Endothelial cell of umbilical vein (primary cell): ENCODE data around the gene TM2D1. TPM values are rescaled to one million over a fixed set of nuclear protein-coding genes. Genes with fewer than 3 reads are reported as not detected.

Source experiments
- BruUV-seq: library from RNA; stranded (reverse); fragments of 400-500 nt; replicated peaks from 2 replicates; lab custom pipeline; 2021; lab: Mats Ljungman, UMichigan
- CTCF ChIA-PET: fragments of 300-600, 350-600 bp; sonication (Branson Sonifier 250); formaldehyde crosslinking; loops from one replicate; lab custom pipeline; 2021; ENCODE audit warnings: antibody characterized with exemption, inconsistent platforms; lab: Charles Lee
- POLR2A ChIA-PET: fragments of 300-600, 350-600 bp; sonication (Branson Sonifier 250); formaldehyde crosslinking; loops from one replicate; lab custom pipeline; 2021; ENCODE audit warnings: antibody characterized with exemption, inconsistent platforms; lab: Charles Lee
- DNase-seq: peaks from one replicate; pipeline ENCODE4 v3.0.0-alpha.2; 2011; ENCODE audit warnings: low read depth, low spot score
- FAIRE-seq: peaks from 2 replicates; lab custom pipeline; 2011; peaks lifted over from hg19 to GRCh38; lab: Jason Lieb, UNC
- H2AFZ ChIP-seq: 2 replicates; pipeline ENCODE4 v1.6.0; 2012; ENCODE audit warnings: low read depth, low read length, control low read depth, inconsistent platforms
- H3K27ac ChIP-seq: 2 replicates; pipeline ENCODE4 v1.5.1; 2011; ENCODE audit warnings: low read depth, mild to moderate bottlenecking, control low read depth, low read length, moderate library complexity; ENCODE audit not compliant: insufficient read depth
- H3K27me3 ChIP-seq, 2 experiments: 2 replicates each; pipeline versions ENCODE4 v1.6.0 to v1.6.1; 2011; ENCODE audit warnings: low read length in 2 of 2, mixed read lengths in 1 of 2; ENCODE audit not compliant: control insufficient read depth in 2 of 2, insufficient read depth in 2 of 2
- H3K36me3 ChIP-seq, 2 experiments: 2 replicates in 1 of 2; 3 replicates in 1 of 2; pipeline ENCODE4 v1.5.1; 2011; ENCODE audit warnings: low read length in 2 of 2, mild to moderate bottlenecking in 1 of 2, moderate library complexity in 1 of 2; ENCODE audit not compliant: control insufficient read depth in 2 of 2, insufficient read depth in 2 of 2; ENCODE audit errors: extremely low read depth in 1 of 2
- H3K4me1 ChIP-seq: 3 replicates; pipeline ENCODE4 v1.5.1; 2011; ENCODE audit warnings: mild to moderate bottlenecking, low read length; ENCODE audit not compliant: control insufficient read depth, insufficient read depth; ENCODE audit errors: extremely low read depth
- H3K4me2 ChIP-seq: 2 replicates; pipeline ENCODE4 v1.6.1; 2011; ENCODE audit warnings: low read length, control low read depth, mixed read lengths; ENCODE audit not compliant: insufficient read depth
- H3K4me3 ChIP-seq, 3 experiments: fragments of 200-600 bp in 1 of 3; sonication (generic), shearing (Covaris generic) in 1 of 3; replicated peaks in 1 of 3; 2 replicates each; pipeline ENCODE4 v1.5.1; 2011 to 2016; ENCODE audit warnings: control low read depth in 3 of 3, low read length in 3 of 3, mild to moderate bottlenecking in 2 of 3, inconsistent platforms in 1 of 3, low read depth in 1 of 3, moderate library complexity in 1 of 3; ENCODE audit not compliant: insufficient read depth in 1 of 3
- H3K79me2 ChIP-seq: 2 replicates; pipeline ENCODE4 v1.6.0; 2012; ENCODE audit warnings: low read length, inconsistent platforms; ENCODE audit not compliant: control insufficient read depth, insufficient read depth
- H3K9ac ChIP-seq: replicated peaks from 2 replicates; pipeline ENCODE3; 2011; ENCODE audit warnings: low read length, control low read depth; ENCODE audit not compliant: insufficient read depth; ENCODE audit errors: extremely low read depth
- H3K9me1 ChIP-seq: replicated peaks from 3 replicates; pipeline ENCODE4 v1.6.0; 2011; ENCODE audit warnings: mild to moderate bottlenecking, low read length; ENCODE audit not compliant: control insufficient read depth, insufficient read depth; ENCODE audit errors: extremely low read depth
- H3K9me3 ChIP-seq: replicated peaks from 2 replicates; pipeline ENCODE4 v1.5.1; 2012; ENCODE audit warnings: low read length, inconsistent platforms; ENCODE audit not compliant: control insufficient read depth, insufficient read depth
- H4K20me1 ChIP-seq: replicated peaks from 2 replicates; pipeline ENCODE3; 2011; ENCODE audit warnings: mild to moderate bottlenecking, low read length; ENCODE audit not compliant: control insufficient read depth, insufficient read depth; ENCODE audit errors: extremely low read depth
- EZH2 ChIP-seq: IDR thresholded peaks from 2 replicates; pipeline ENCODE4 v1.6.1; 2012; ENCODE audit warnings: borderline replicate concordance, low read depth, mild to moderate bottlenecking, moderate library complexity, low read length, inconsistent platforms; ENCODE audit not compliant: severe bottlenecking
- FOS ChIP-seq: IDR thresholded peaks from 2 replicates; pipeline ENCODE4 v1.6.1; 2011; ENCODE audit warnings: mild to moderate bottlenecking, low read length, moderate library complexity, borderline replicate concordance; ENCODE audit not compliant: insufficient read depth
- GATA2 ChIP-seq: IDR thresholded peaks from 2 replicates; pipeline ENCODE4 v1.7.0; 2011; ENCODE audit warnings: low read depth, mild to moderate bottlenecking, moderate library complexity, mixed read lengths, low read length; ENCODE audit not compliant: insufficient read length, insufficient read depth
- JUN ChIP-seq: IDR thresholded peaks from 2 replicates; pipeline ENCODE4 v1.6.1; 2011; ENCODE audit warnings: borderline replicate concordance, low read depth; ENCODE audit not compliant: insufficient read length, insufficient read depth
- MYC ChIP-seq: IDR thresholded peaks from one replicate; pipeline ENCODE4 v1.6.1; 2011; ENCODE audit warnings: mild to moderate bottlenecking, low read depth, low read length
- POLR2A ChIP-seq: IDR thresholded peaks from 2 replicates; pipeline ENCODE4 v1.6.1; 2012; ENCODE audit warnings: low read depth, mild to moderate bottlenecking, control low read depth, low read length
- POLR2AphosphoS5 ChIP-seq: IDR thresholded peaks from 2 replicates; pipeline ENCODE4 v1.6.1; 2012; ENCODE audit warnings: low read depth, mild to moderate bottlenecking, control low read depth, low read length, moderate library complexity; ENCODE audit not compliant: insufficient read depth
- dilution Hi-C: fragments of 300-500 bp; cut with MboI; formaldehyde crosslinking; loops from one replicate; pipeline ENCODE4 v1.15.0; 2019; ENCODE audit warnings: low sequenced_read_pairs; ENCODE audit not compliant: extremely low pct_ligation_motif_present
- intact Hi-C: fragments of 100-400 bp; cut with micrococcal nuclease; formaldehyde crosslinking; loops from one replicate; pipeline ENCODE4 v1.10.0; 2022
- polyA plus RNA-seq, 4 experiments: library from polyadenylated mRNA; depleted of rRNA in 3 of 4; stranded (reverse) in 3 of 4; unstranded in 1 of 4; fragments of >200 nt; gene quantifications; 2 replicates each; pipeline versions ENCODE4 v1.2.1 to v1.2.3, GENCODE V29; 2011 to 2012; ENCODE audit warnings: missing spikeins in 1 of 4
- total RNA-seq: library from RNA; stranded (reverse); gene quantifications from 2 replicates; pipeline ENCODE4 v1.2.3, GENCODE V29; 2021
- TF ChIP-seq, protein P1 (sequence below): IDR thresholded peaks from 2 replicates; pipeline ENCODE4 v1.6.1; 2011; ENCODE audit not compliant: insufficient read depth, insufficient read length
- TF ChIP-seq, protein P2 (sequence below), 2 donors: IDR thresholded peaks; 1 replicate in 1 of 2; 2 replicates in 1 of 2; pipeline ENCODE4 v1.5.1; 2011; ENCODE audit warnings: low read length in 2 of 2, mild to moderate bottlenecking in 2 of 2, moderate library complexity in 2 of 2, control low read depth in 1 of 2, inconsistent platforms in 1 of 2, low read depth in 1 of 2; ENCODE audit not compliant: insufficient read depth in 1 of 2; ENCODE audit errors: extremely low read depth in 1 of 2

Gene TM2D1
- total and polyA plus RNA-seq, 2 donors (not counting 3 experiments of a cell fraction or from before 2014, with no cell fraction given), result 37.5 to 50.0 TPM

DNA sequence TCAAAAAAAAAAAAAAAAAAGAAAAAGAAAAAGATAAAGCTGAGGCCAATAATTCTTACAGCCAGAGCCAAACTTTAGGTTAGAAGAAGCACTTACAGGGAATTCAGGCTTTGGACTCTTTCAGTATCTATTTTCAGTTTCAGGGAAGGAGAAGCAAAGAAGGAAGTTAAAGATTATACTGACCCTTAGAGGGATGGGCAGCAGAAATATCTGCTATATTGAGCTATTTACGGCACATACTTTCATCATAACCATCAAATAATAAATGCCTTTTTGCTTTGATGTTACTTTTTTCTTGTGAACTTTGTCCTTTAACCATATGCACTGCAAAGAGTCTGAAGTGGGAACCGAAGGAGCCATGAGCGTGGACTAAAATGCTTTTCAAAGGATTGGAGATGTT is 42.0 kb downstream of the TM2D1 start:
- H3K4me2 ChIP-seq, result no peak overlapping the region
- no peak overlapping the region for H3K27ac ChIP-seq
- TF ChIP-seq, protein P1, sequence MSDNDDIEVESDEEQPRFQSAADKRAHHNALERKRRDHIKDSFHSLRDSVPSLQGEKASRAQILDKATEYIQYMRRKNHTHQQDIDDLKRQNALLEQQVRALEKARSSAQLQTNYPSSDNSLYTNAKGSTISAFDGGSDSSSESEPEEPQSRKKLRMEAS, result no peak
- TF ChIP-seq POLR2AphosphoS5 (no peak), MYC (no peak), EZH2 (no peak), GATA2 (no peak), FOS (no peak), POLR2A (no peak), JUN (no peak)
- TF ChIP-seq, protein P2, sequence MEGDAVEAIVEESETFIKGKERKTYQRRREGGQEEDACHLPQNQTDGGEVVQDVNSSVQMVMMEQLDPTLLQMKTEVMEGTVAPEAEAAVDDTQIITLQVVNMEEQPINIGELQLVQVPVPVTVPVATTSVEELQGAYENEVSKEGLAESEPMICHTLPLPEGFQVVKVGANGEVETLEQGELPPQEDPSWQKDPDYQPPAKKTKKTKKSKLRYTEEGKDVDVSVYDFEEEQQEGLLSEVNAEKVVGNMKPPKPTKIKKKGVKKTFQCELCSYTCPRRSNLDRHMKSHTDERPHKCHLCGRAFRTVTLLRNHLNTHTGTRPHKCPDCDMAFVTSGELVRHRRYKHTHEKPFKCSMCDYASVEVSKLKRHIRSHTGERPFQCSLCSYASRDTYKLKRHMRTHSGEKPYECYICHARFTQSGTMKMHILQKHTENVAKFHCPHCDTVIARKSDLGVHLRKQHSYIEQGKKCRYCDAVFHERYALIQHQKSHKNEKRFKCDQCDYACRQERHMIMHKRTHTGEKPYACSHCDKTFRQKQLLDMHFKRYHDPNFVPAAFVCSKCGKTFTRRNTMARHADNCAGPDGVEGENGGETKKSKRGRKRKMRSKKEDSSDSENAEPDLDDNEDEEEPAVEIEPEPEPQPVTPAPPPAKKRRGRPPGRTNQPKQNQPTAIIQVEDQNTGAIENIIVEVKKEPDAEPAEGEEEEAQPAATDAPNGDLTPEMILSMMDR (IDR thresholded peaks at IDR 0.05; ENCODE audit: extremely low read depth in 1 of 2, insufficient read depth in 1 of 2, low read depth in 1 of 2, low read length in 2 of 2), result no peak
- dilution Hi-C loops (no loop called here), intact Hi-C loops (no loop called here)
- ChIA-PET POLR2A (no interaction called here), CTCF (interaction anchor here (0.7 kb wide), 1 partner anchor 1691 kb away, joined by 3 read pairs; no protein-coding TSS in a partner anchor)
- FAIRE-seq, result no peak
- no peaks in the 10 kb centered on the region for H3K9me1 ChIP-seq
- H3K4me3 ChIP-seq, result no peak overlapping the region
- no peak overlapping the region for H3K9ac ChIP-seq
- H3K9me3 ChIP-seq, result no peaks in the 10 kb centered on the region
- H3K4me1 ChIP-seq, result no peaks in the 10 kb centered on the region
- BruUV-seq, result no TSS peak
- H4K20me1 ChIP-seq, result no peaks in the 10 kb centered on the region
- H3K27me3 ChIP-seq, result no peaks in the 10 kb centered on the region
- H3K79me2 ChIP-seq, result no peaks in the 10 kb centered on the region
- H2AFZ ChIP-seq, result no peak overlapping the region
- DNase-seq, result no peak
- peaks cover 6 to 8% of the 10 kb centered on the region in 2 experiments for H3K36me3 ChIP-seq
